ENCODE results near the gene PRG3. TPM values are rescaled to one million over a fixed set of nuclear protein-coding genes. Genes with fewer than 3 reads are reported as not detected.

PRG3 gene
- total and polyA plus RNA-seq, 7 donors, result not detected

DNA sequence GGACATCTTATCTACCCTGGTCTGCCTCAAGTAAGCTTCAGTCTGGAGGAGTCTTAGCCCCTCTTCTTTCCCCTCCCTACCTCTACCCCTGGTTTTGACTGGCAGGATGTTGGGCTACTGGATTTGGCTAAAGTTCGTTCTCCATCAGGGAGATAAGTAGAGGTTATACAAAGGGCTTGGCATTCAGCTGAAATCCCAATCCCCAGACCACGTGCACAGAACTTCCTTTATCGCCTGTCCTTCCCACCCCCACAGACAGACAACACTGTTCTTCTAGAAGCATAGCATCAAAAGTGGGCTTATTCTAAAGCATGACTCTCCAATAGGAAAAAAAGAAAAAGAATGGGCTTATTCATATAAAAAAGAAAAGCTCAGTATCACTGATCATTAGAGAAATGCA lies 7.8 kb downstream of the PRG3 start:
- intact Hi-C loops (cut with DNase I), result no loop called here
- 41 to 59% (median 50%) methylated on average over 3 of the region's 3 CpGs for WGBS, 3 donors
- ATAC-seq (no peak), DNase-seq (no peak)
- Histone ChIP-seq H3K4me1 (no peaks in the 10 kb centered on the region), H3K9me3 (no peaks in the 10 kb centered on the region), H3K27ac (no peak overlapping the region), H3K36me3 (ENCODE audit: insufficient read depth in 1 of 2, low read depth in 1 of 2) (no peaks in the 10 kb centered on the region), H3K4me3 (no peak overlapping the region), H3K27me3 (ENCODE audit: insufficient read depth in 3 of 3, low read length in 2 of 3) (peaks cover 0 to 5% (median 4%) of the 10 kb centered on the region in 3 donors)
- TF ChIP-seq, protein P1, sequence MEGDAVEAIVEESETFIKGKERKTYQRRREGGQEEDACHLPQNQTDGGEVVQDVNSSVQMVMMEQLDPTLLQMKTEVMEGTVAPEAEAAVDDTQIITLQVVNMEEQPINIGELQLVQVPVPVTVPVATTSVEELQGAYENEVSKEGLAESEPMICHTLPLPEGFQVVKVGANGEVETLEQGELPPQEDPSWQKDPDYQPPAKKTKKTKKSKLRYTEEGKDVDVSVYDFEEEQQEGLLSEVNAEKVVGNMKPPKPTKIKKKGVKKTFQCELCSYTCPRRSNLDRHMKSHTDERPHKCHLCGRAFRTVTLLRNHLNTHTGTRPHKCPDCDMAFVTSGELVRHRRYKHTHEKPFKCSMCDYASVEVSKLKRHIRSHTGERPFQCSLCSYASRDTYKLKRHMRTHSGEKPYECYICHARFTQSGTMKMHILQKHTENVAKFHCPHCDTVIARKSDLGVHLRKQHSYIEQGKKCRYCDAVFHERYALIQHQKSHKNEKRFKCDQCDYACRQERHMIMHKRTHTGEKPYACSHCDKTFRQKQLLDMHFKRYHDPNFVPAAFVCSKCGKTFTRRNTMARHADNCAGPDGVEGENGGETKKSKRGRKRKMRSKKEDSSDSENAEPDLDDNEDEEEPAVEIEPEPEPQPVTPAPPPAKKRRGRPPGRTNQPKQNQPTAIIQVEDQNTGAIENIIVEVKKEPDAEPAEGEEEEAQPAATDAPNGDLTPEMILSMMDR (IDR thresholded peaks at IDR 0.05), result no peak

DNA sequence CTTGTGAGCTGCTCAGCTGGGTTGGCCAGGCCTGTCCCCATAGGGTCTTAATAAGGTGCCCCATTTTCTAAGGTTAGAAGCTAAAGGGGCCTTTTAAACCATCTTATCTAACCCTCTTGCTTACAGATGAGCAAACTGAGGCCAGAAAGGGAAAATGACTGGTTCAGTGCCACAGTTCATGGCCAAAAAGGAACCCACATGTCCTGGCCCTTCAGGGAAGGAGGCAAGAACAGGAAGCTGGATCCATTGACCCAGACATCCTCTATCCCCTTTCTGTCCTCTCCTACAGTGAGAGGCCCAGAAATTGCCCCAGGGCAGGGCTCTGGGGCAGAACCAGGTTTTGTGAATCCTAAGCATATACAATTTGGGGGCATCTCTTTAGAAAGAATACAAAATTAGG lies 10.0 kb downstream of the PRG3 start:
- ATAC-seq (no peak), DNase-seq (no peak)
- TF ChIP-seq, protein P1 (IDR thresholded peaks at IDR 0.05), result no peak
- no peaks in the 10 kb centered on the region for H3K9me3 ChIP-seq
- no peaks in the 10 kb centered on the region for H3K4me1 ChIP-seq
- H3K27ac ChIP-seq, result no peak overlapping the region
- no peak overlapping the region for H3K4me3 ChIP-seq
- intact Hi-C loops (cut with DNase I), result no loop called here
- no peaks in the 10 kb centered on the region for H3K27me3 ChIP-seq (ENCODE audit: insufficient read depth in 3 of 3, low read length in 2 of 3)
- no peaks in the 10 kb centered on the region for H3K36me3 ChIP-seq (ENCODE audit: insufficient read depth in 1 of 2, low read depth in 1 of 2)

DNA sequence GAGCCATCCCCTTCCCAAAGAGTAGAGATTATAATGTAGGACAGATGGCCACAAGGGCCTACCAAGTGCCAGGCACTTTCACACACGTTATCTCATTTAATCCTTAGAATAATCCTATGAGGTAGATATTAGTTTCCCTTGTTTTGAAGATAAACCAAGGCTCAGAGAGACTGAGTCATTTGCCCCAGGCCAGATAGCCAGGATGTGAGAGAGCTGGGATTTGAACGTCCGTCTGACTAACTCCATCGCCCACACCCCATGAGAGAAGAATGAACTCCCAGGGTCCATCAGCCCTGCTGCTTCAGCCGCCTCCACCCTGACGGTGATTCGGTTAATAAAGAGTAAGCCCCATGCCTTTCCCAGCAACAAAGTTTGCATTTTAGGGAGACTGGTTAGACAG lies 10.7 kb downstream of the PRG3 start:
- H3K9me3 ChIP-seq, result no peaks in the 10 kb centered on the region
- intact Hi-C loops (cut with DNase I), result no loop called here
- no peak overlapping the region for H3K27ac ChIP-seq
- H3K4me3 ChIP-seq, result no peak overlapping the region
- DNase-seq, result no peak
- TF ChIP-seq, protein P1 (IDR thresholded peaks at IDR 0.05), result no peak
- 84 to 85% (median 85%) methylated on average over 7 of the region's 7 CpGs for WGBS, 3 donors
- no peaks in the 10 kb centered on the region for H3K36me3 ChIP-seq (ENCODE audit: insufficient read depth in 1 of 2, low read depth in 1 of 2)
- no peaks in the 10 kb centered on the region for H3K27me3 ChIP-seq (ENCODE audit: insufficient read depth in 3 of 3, low read length in 2 of 3)
- no peak for ATAC-seq
- H3K4me1 ChIP-seq, result no peaks in the 10 kb centered on the region

DNA sequence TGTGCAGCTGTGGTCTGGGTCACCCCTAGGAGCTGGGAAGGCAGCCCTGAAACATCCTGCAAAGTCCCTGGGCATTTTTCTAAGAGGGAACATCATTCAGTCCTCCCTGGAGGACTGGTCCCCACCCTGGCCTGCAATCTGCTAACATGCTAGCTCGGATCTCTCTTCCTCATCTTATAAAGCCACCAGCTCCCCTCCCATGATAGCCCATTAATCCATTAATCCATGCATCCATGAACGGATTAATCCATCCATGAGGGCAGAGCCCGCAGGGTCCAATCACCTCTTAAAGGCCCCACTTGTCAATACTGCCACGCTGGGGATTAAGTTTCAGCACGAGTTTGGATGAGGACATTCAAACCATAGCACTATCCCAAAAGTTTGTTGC lies 12.1 kb downstream of the PRG3 start:
- H3K27me3 ChIP-seq (ENCODE audit: insufficient read depth in 3 of 3, low read length in 2 of 3), result no peaks in the 10 kb centered on the region
- 37 to 57% (median 48%) methylated on average over 5 of the region's 5 CpGs for WGBS, 3 donors
- TF ChIP-seq, protein P1 (IDR thresholded peaks at IDR 0.05), result no peak
- H3K36me3 ChIP-seq (ENCODE audit: insufficient read depth in 1 of 2, low read depth in 1 of 2), result no peaks in the 10 kb centered on the region
- no peaks in the 10 kb centered on the region for H3K4me1 ChIP-seq
- no peak overlapping the region for H3K4me3 ChIP-seq
- intact Hi-C loops (cut with DNase I), result no loop called here
- DNase-seq (no peak), ATAC-seq (no peak)
- no peak overlapping the region for H3K27ac ChIP-seq
- no peaks in the 10 kb centered on the region for H3K9me3 ChIP-seq

DNA sequence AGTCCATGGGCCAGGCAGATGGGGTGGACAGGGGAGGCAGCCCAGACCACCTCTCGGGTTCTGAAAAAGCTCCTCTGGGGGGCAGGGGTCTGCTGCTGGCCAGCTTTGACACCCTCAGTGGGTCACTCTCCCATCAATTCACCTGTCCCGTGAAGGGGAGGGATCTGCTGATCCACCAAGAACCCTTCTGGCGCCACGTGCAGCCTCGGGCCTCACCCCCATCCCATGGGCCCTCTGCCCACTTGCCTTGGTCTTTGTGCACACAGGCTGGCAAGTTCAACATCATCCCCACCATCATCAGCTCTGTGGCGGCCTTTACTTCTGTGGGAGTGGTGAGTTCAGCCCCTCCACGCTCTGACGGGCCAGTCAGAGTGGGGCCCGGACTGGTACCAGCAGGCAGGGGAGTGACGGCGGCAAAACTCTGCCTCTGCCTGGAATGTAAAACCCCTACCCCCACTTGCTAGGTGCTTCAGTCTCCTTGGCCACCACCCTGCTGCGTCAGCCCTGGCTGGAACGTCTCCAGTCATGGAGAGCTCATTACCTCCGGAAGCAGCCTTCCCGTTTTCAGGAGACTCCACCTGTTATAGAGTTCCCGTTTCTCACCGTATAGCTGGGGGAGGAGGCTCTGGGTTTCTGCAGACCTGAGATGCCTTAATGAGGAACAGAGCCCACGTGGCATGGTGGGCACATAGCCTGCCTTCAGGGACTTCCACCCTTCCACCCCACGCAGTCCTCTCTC lies 12.7 kb downstream of the PRG3 start:
- no peaks in the 10 kb centered on the region for H3K4me1 ChIP-seq
- TF ChIP-seq, protein P1 (IDR thresholded peaks at IDR 0.05), result no peak
- H3K36me3 ChIP-seq (ENCODE audit: insufficient read depth in 1 of 2, low read depth in 1 of 2), result no peaks in the 10 kb centered on the region
- H3K27me3 ChIP-seq (ENCODE audit: insufficient read depth in 3 of 3, low read length in 2 of 3), result no peaks in the 10 kb centered on the region
- intact Hi-C loops (cut with DNase I), result no loop called here
- H3K4me3 ChIP-seq, result no peak overlapping the region
- no peaks in the 10 kb centered on the region for H3K9me3 ChIP-seq
- no peak overlapping the region for H3K27ac ChIP-seq
- DNase-seq (no peak), ATAC-seq (no peak)
- 53 to 63% (median 56%) methylated on average over 19 of the region's 19 CpGs for WGBS, 3 donors
